VCaP (cell line): ENCODE data around the gene ZFC3H1.
"Not testable (repeated sequence)": the region's sequence is repeated elsewhere in the genome, so short reads cannot be mapped to it uniquely, and the experiment has no call there.

ENCODE experiments used
- H3K27ac ChIP-seq: fragments of 450-650 bp; 2 replicates; pipeline ENCODE4 v1.5.1; 2017
- CTCF ChIP-seq: fragments of 450-650 bp; conservative IDR thresholded peaks from 2 replicates; pipeline ENCODE4 v1.5.1; 2017; ENCODE audit warnings: mild to moderate bottlenecking, moderate library complexity

The ZFC3H1 gene

GRCh38 chr12:71663561-71664410, at the start of gene ZFC3H1, which contains the start of gene THAP2:
TSS of gene ZFC3H1 (minus strand) at chr12:71663848. CDS start at chr12:71663610, 238 bp downstream.
TSS of gene THAP2 (plus strand) at chr12:71664301. CDS start at chr12:71664510, 209 bp downstream.
- peak within 1 kb of the TSS; percentile 96 for H3K27ac ChIP-seq
- no peak; the same call in 1 of the 2 replicates for TF ChIP-seq CTCF

- TF ChIP-seq CTCF, result no peak
- no peak overlapping the region for H3K27ac ChIP-seq
Measured at GRCh38 chr12:71710276-71711125, 46.9 kb upstream of the ZFC3H1 start.

- TF ChIP-seq CTCF, result no peak
- no peak overlapping the region for H3K27ac ChIP-seq
Measured at GRCh38 chr12:71708658-71709057, 45.0 kb upstream of the ZFC3H1 start.

GRCh38 chr12:71704920-71705319, 41.3 kb upstream of the ZFC3H1 start:
- TF ChIP-seq CTCF, result no peak
- H3K27ac ChIP-seq, result peak overlapping the region; percentile 43

GRCh38 chr12:71703206-71703605, 39.6 kb upstream of the ZFC3H1 start:
- H3K27ac ChIP-seq, result peak overlapping the region; percentile 43
- TF ChIP-seq CTCF, result no peak

GRCh38 chr12:71702590-71702989, 38.9 kb upstream of the ZFC3H1 start:
- peak overlapping the region; percentile 43; the same call in 1 of the 2 replicates for H3K27ac ChIP-seq
- TF ChIP-seq CTCF, result no peak

GRCh38 chr12:71702181-71702580, 38.5 kb upstream of the ZFC3H1 start:
- H3K27ac ChIP-seq, result not testable (repeated sequence)
